ENCODE measurements around the gene LPAR3.
"Not testable (repeated sequence)": the region's sequence is repeated elsewhere in the genome, so short reads cannot be mapped to it uniquely, and the experiment has no call there.

LPAR3 gene

DNA sequence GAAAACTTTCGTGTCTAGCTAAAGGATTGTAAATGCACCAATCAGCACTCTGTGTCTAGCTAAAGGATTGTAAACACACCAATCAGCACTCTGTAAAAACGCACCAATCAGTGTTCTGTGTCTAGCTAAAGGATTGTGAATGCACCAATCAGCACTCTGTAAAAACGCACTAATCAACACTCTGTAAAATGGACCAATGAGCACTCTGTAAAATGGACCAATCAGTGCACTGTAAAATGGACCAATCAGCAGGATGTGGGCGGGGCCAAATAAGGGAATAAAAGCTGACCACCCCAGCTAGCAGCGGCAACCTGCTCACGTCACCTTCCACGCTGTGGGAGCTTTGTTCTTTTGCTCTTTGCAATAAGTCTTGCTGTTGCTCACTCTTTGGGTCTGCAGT is 9.7 kb upstream of the LPAR3 start:
- DNase-seq: not testable (repeated sequence)

DNA sequence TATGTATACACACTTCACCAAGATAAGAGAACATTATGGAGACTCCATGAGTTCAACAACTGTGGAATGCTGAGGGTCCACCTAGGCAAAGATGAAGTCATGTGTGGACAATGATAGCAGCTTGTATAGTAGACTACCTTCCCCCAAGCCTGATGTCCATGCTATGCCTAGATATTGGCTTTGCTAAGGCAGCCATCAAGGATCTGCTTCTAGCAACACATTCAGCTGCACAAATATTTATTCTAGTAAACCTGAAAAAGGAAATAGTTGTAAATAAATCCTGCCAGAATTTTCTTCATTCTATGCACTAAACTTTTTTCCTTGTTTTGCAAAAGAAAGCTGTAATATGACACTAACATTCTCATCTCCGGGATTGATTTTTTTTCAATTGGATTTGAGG is 7.0 kb upstream of the LPAR3 start:
- no peak for DNase-seq

DNA sequence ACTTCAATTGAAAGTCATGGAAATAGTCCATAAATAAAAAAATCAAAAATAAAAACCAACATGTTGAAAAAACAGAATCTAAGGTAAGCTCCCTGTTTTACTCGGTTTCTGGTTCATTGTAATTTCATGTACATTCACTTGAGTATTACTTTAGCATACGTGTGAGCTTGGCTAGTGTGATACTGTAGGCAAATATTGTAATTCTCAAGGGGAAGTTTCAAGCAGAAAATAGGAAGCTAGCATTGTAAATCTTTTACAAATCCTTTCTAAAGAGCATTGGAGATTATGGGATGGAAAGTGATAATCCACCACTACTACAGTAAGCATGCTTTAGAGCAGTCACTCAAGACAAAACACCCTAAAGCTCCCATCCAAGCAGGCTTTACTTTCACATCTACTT is 3.3 kb upstream of the LPAR3 start:
- no peak for DNase-seq

DNA sequence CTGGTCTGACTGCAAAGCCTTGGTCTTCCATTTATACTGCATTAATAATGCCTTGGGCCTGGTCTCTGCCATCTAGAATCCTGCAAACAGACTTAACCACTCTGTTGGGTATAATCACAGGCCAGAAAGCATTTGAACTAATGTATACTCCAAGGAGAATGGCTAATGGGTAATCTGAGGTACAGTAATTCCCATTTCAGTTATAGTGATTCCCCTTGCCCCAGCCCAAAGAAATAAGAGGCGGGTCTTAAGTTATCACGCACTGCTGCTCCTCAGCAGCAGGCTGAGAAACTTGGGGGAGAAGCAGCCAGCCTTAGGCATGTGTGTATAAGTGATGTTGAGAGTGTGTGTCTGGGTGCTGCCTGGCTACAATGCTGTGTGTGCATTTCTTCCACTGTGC is 2.4 kb downstream of the LPAR3 start:
- no peak for DNase-seq

DNA sequence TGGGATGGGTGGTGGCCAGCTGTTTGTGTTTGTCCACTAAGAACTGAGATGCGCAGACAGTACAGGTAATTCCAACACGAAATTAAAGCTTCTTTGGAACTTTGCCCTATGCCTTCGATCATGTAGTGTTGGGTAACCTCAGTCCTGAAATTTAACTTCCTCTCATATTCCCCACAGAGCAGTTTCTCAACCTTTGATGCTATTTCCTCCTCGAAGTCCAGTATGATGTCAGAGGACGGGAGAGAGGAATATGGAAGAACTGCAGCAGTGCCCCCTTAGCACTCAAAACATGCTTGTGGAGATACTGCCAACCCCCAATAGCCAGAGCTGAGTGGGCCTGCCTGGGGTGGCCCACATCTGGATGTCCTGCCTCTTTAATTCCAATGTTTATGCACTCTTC is 3.6 kb downstream of the LPAR3 start:
- DNase-seq: no peak

DNA sequence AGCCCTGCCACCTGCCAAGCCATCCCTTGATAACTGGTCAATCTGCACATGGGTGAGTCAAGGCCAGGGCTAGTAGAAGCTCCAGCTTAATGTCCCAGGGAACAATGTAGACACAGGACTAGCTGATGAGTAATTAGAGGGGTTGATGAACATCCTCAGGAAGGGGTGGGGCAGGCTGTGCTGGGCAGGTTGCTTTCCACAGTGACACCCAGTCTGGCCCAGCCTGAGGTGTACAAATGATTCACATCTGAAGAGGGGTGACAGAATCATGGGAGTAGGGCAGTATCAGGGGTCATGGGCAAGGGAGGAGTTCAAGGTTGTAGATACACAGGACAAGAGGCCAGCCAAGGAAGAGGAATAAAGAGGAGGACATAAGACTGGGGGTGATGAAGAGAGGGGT is 4.3 kb downstream of the LPAR3 start:
- no peak for DNase-seq

DNA sequence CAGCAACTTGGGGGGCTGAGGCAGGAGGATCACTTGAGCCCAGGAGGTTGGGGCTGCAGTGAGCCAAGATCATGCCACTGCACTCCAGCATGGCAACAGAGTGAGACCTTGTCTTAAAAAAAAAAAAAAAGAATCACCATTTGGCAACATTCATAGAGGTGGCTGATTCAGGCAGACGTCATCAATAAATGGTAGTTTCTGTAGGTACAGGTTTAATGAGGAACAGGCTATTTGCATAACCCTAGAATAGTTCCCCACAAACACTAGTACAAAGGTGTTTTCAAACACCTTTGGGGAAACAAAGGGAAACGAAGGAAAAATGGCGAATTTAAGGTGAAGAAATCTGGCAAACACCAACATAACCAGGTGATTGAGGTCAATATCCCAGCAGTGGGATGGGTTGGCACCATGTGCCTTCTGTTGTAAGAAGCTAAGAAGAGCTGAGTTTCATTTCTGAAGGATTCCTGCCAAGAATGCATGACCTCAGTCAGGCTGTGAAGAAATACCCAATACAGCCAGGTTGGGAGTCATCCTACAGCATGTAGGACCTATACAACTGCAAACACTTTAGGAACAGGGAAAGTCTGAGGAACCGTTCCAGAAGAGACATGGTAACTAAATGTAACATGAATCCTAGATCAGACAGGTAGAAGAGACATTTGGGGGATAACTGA is 5.6 kb downstream of the LPAR3 start:
- DNase-seq: no peak

DNA sequence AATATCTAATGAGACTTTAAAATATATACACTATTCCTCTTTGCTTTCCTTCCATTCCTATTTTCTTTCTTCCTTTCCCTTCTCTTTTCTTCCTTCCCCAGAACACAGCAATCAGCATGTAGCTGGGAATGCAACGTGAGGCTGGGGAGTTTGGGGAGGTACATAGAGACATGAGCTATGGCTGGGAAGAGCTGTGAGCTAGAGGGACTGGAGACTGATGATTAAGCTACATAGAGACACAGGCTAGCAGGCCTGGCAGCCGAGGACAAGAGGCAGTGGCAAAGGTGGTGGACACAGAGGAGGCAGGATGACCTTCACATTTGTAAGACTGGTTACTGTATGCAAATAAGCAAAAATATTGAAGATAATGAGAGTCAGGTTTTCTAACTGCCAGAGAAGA is 7.5 kb downstream of the LPAR3 start:
- no peak for DNase-seq

DNA sequence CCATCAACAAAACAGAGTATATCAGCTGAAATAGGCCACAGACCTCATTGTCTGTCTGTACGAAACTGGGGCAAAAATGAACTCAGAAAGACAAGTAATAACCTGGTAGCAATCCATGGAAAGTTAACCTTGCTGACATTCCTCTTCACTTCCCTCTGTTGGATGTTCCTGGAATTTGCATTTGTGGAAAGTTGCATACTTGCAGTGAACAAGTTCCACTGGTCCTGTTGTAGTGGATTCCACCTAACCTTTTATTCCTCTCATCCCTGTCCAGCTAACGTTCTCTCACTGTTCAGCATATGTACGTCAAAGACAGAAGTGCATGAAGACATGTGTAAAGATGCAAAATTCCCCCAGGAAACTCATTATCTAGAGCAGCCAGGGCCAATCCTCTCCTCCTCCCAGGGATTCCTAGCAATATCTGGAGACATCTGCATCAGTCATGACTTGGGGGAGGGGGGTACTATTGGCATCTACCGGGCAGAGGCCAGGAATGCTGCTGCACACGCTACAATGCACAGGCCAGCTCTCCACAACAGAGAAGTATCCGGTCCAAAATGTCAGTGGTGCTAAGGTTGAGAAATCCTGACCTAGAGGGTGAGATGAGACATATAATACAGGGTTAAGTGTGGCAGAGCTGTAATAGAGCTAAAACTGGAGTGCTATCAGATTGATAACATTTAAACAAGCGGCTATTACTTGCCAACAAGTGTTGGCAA is 8.2 kb downstream of the LPAR3 start:
- peak; percentile 18 for DNase-seq

DNA sequence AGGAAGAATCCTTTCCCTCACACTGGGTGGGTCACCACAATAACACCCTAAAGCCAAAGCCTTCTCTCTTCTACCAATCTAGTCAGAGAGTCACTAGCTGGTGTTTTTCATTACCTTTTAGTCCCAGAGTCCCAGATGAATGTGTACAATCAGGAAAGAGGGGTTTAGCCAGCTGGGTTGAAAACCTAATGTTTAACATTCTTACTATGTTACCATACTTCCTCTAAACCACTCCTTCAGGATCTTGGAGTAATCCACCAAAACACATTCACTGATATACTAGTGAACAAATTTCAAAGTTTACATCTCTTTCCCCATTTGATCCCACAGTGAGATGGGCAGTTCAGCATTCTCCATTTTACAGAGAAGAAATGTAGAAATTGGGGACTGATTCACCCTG is 9.7 kb downstream of the LPAR3 start:
- peak; percentile 46 for DNase-seq

DNA sequence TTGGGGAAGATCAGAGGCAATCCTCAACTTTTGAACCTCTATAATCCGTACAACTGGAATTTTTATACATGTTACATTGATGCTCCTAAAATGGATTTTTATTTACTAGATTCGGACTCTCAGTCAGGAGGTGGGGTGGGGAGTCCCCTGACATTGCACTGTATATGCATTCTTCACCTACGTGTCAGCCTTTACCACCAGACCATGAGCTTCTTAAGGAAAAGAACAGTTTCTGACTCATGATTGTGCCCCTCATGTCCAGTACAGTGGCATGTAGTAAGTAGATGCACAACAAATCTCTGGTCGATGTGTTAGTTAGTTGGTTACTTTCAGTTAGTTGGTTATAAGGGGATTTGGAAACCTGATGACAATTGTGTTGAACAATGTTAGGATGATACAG is 15.4 kb downstream of the LPAR3 start:
- DNase-seq: peak; percentile 57

DNA sequence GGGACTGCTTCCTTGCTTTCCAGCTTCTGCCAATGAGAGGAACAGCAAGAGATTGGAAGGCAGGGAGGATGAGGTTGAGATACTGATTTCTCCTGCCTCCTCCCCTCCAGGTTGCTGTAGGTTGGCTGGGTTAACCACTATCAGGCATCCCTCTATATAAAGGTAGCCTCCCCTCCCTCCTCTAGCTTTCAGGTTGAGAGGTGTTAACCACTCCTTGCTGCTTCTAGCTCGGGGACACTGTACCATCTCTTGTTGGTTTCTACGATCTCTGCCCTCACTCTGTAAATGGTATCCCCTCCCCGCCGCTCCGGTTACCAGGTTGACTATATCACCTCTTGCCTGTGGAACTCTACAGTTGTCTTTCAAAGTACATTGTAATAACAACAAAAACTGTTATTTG is 16.7 kb downstream of the LPAR3 start:
- DNase-seq: no peak

DNA sequence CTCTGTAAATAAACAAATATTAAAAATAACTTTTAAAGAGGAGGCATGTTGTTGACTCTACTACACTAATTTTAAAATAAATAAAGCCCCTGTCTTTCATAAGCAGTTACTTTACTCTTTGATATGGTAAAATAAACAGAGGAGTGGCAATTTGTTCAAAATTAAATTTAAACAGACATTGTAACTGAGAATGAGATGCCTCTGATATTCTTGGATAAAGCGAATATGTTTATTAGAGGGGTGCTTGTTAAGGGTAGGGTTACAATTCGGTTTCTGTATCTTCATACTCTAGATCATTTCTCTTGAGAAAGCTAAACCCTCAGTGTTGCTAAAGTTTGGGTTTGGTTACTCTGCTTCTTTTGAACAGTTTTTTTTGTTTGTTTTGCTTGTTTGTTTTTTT is 19.6 kb downstream of the LPAR3 start:
- no peak for DNase-seq

DNA sequence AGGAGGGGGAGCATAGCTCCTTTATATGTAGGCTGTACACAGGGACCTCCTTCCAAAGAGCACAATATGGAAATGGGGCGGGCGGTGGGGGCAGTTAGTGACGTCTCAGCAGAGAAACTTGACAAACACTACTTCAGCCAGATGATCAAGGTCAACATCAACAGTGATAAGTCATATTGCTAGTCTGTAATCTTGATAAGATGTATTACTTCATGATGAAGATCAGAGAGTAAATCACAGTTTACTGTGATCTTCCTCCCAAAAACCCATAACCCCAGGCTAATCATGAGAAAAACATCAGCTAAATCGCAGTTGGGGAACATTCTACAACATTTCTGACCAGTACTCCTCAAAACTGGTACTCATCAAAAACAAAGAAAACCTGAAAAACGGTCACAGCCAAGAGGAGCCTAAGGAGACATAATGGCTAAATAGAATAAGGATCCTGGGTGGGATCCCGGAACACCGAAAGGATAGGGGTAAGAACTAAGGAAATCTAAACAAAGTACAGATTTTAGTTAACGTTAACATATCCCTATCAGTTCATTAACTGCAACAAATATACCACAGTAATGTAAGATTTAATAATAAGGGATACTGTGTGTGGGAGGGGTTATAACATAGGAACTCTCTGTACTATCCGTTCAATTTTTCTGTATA is 20.2 kb downstream of the LPAR3 start:
- DNase-seq: no peak

DNA sequence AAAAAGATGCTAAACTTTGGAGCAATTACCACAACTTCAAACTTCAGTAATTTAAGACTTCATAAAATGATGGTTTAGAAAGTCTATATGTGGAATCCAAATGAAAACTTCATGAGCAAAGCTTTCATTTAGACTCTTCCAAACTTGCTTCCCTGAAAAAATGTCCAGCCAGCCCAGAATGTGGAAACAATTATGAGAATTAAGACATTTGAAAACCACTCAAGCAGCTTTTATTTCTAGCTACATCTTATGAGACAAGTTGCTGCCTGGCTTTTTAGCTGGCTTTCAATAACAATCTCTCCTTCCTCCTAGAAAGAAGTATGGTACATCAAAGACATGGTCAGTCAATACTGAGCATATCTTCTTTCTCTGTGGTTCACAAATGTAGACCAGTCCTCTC is 21.8 kb downstream of the LPAR3 start:
- no peak for DNase-seq

DNA sequence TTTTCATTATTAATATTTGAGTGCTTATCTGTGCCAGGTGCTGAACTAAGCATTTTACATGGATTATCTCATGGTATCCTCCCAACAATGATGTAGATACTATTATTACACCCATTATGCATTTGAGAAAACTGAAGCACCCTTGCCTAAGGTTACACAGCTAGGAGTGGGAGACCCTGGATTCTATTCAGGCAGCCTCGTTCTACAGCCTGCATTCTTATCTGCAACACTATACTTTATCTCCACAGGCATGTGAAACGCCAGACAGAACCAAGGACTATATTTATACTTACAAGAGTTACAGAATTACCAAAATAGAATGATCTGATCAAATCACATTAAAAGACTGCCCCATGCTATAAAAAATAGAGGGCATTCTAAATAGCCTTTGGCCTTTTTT is 22.4 kb downstream of the LPAR3 start:
- no peak for DNase-seq

DNA sequence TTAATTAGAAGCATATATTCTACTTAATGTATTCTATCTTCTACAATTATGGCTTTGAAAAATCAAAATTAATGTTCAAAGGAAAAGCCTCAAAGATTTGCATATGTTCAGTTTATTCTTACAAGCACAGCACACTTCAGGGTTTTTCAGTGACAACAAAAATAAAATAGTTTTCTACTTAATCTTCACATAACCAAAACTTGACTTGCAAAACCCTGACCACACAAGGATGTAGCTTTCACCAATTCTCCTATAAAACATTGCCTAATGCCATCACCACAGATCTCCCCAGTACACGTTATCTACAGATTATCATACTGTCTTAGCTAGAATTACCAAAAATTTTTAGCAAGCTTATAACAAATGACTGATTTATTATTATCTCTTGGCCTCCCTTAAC is 23.3 kb downstream of the LPAR3 start:
- peak; percentile 23 for DNase-seq

DNA sequence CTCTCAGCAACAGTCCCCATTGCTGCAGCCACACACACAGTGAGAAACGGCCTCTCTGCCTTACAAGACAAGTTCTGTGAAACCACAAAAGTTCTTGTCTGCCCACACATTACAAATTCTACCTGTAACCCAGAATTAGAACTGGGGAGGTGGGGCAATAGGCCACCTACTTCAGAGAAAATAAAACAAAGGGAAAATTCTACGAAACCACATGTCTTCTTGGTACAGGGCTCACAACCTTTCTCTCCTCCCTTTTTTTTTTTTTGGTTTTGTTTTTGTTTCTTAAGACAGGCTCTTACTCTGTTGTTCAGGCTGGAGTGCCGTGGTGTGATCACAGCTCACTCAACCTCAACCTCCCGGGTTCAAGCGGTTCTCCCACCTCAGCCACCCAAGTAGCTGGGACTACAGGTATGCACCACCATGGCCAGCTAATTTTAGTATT is 30.2 kb downstream of the LPAR3 start:
- no peak for DNase-seq

DNA sequence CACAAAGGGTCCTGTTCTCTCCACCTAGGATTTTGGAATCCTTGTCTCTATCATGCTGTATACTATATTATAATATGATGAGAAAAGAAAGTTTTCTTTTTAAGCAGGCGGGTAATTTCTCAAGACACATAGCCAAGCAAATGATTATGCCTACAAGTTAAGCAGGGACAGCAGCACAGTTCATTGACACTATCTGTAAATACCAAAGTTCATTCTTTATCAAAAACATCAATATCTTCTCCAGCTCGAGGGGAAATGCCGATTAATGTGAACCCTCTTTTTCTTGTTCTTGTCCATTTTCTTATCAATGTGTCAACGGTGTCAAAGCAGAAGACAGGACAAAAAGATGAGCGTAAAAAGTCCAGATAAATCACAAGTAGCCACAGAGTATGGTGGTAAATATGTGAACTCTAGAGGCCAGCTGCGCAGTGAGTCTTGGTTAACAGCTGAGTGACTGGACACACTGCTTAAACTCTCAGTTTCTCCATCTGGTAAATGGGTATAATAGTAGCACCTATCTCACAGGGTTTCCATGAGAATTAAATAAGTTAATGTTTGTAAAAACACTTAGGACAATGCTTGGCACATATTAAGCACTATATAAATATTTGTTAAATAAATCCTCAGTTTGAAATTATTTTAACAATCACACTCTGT is 30.9 kb downstream of the LPAR3 start:
- no peak for DNase-seq

DNA sequence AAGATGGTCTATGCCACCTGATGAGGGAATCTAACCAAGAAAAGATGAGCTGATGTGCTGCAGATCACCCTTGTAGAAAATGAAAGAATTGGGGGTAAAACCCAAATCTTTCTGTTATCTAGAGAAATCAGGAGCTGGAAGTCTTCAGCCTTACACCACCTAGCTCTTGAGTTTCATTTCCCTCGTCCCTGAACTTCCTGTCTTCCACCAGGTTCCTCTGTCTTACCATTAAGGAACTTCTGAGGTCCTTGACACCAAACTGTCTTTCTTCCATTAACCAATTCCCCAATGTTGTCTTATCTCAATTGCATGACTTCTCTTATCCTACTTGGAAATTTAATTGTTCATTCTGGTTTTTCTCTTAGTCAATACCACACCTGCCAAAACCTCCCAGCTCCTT is 31.5 kb downstream of the LPAR3 start:
- DNase-seq: no peak

DNA sequence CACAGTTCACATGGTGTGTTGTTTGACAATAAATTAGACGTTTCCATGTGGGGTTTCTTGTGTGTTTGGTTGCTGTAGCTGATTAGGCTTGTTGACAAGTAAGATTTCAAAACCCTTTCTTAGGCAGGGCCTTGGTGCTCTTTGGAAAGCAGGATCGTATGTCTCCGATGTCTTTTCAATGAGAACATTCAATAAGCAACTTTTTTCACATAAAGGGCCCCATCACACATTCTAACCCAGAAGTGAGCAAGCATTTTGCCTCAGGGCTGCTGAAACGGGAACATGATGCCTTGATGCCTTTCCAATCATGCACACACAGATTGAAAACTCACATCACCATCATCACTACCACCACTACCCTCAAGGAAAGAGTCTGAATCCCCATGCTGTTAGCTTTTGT is 33.1 kb downstream of the LPAR3 start:
- no peak for DNase-seq

DNA sequence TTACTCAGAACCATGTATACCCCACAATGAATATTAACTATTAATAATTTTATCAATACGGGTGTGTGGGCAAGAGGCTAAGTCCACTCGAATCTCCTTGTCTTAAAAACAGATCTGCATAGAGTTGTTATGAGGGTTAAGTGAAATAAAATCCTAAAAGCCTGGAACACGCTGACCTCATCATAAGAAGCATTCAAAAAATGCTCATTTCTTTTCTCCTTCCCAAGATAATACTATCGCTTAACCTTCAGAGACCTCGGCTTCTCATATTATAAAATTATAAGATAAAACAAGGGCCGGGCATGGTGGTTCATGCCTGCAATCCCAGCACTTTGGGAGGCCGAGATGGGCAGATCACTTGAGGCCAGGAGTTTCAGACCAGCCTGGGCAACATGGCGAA is 35.1 kb downstream of the LPAR3 start:
- no peak for DNase-seq

DNA sequence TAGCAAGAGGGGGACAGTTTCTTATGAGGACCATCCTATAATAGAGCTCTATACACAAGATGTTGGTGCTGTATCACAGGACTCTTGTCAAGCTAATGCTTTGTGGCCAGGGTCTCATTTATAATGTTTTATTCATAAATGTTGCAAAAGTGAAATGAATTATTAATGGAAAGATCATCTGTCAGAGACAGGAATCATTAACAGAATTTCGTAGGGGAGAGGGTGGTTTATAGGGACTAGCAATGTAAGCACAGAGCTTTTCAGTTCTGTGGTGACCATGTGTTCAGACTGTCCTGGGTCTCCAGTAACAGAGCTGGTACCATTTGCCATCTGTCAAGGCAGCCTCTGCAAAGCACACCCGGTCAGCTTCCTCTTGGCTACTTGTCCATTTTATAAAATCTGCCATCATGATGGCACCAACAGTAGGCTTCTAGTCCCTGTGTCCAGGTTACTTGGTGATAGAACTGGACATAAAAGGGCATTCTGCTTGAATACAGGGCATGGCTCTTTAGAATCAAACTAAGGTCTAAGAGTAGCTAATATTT is 36.2 kb downstream of the LPAR3 start:
- DNase-seq: no peak

Data from fibroblast of skin of back (primary cell).